ENCODE results near the gene HBEGF. TPM values are rescaled to one million over a fixed set of nuclear protein-coding genes. Genes with fewer than 3 reads are reported as not detected.

The HBEGF gene
- total and polyA plus RNA-seq, 10 donors, result 1.2 to 16.2 (median 6.9) TPM

DNA sequence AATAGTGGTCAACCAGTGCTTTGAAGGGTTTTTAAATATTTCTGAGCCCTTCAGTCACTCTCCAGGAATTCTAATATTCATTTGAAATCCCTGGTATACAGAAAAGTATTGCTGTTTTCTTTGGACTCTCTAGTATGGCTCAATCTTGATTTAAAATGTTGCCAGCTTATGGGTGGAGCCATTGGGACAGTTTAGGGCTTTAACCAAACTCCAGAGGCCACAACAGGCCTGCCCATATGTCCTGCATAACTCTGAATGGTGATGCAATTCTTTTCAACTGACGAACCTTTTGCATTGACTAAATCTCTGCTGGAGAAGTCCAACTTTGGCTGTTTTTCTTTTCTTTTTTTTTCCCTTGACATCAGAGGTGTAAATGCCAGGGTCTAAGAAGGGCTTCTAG, 44.9 kb upstream of the HBEGF start:
- no peak for DNase-seq
- peaks cover 0 to 15% (median 3%) of the 10 kb centered on the region in 6 donors for H3K36me3 ChIP-seq
- H3K27me3 ChIP-seq (replicated peaks in 1 of 7), result no peaks in the 10 kb centered on the region
- H3K9me3 ChIP-seq, result no peaks in the 10 kb centered on the region
- TF ChIP-seq POLR2AphosphoS5 (IDR thresholded peaks at IDR 0.05) (no peak), POLR2A (IDR thresholded peaks at IDR 0.05) (no peak)
- TF ChIP-seq, protein P1, sequence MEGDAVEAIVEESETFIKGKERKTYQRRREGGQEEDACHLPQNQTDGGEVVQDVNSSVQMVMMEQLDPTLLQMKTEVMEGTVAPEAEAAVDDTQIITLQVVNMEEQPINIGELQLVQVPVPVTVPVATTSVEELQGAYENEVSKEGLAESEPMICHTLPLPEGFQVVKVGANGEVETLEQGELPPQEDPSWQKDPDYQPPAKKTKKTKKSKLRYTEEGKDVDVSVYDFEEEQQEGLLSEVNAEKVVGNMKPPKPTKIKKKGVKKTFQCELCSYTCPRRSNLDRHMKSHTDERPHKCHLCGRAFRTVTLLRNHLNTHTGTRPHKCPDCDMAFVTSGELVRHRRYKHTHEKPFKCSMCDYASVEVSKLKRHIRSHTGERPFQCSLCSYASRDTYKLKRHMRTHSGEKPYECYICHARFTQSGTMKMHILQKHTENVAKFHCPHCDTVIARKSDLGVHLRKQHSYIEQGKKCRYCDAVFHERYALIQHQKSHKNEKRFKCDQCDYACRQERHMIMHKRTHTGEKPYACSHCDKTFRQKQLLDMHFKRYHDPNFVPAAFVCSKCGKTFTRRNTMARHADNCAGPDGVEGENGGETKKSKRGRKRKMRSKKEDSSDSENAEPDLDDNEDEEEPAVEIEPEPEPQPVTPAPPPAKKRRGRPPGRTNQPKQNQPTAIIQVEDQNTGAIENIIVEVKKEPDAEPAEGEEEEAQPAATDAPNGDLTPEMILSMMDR (IDR thresholded peaks at IDR 0.05 in 8 of 11, conservative IDR thresholded peaks at IDR 0.05 in 3 of 11), result no peak
- H3K4me1 ChIP-seq, result no peaks in the 10 kb centered on the region
- no peak overlapping the region for H3K4me3 ChIP-seq
- intact Hi-C loops (cut with DNase I; ENCODE audit: low total_unique reads), result no loop called here
- no peak overlapping the region for H3K27ac ChIP-seq
- 50 to 92% (median 75%) methylated on average over 1 of the region's 1 CpG for WGBS, 5 donors

DNA sequence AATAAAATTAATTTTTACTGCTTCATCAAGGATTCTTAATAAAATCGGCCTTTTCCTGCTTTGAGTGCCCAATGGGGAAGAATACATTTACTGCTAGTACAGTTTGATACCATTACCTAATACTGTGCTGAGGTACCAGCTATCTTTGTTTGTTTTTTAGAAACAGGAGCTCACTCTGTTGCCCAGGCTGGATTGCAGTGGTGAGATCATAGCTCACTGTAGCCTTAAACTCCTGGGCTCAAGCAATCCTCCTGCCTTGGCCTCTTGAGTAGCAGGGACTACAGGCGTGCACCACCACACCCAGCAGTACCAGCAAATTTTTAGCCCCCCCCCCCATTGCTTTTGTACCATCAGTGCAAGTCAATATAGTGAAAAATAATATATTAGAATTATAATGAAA, 41.6 kb upstream of the HBEGF start:
- WGBS, 5 donors, result 90 to 97% (median 93%) methylated on average over 2 of the region's 2 CpGs
- no peaks in the 10 kb centered on the region for H3K9me3 ChIP-seq
- peaks cover 0 to 8% (median under 1%) of the 10 kb centered on the region in 6 donors for H3K36me3 ChIP-seq
- H3K4me3 ChIP-seq, result no peak overlapping the region
- no peaks in the 10 kb centered on the region for H3K27me3 ChIP-seq (replicated peaks in 1 of 7)
- intact Hi-C loops (cut with DNase I; ENCODE audit: low total_unique reads), result no loop called here
- no peak for DNase-seq
- TF ChIP-seq, protein P1 (IDR thresholded peaks at IDR 0.05 in 8 of 11, conservative IDR thresholded peaks at IDR 0.05 in 3 of 11), result no peak
- TF ChIP-seq POLR2AphosphoS5 (IDR thresholded peaks at IDR 0.05), result no peak
- TF ChIP-seq POLR2A (IDR thresholded peaks at IDR 0.05), result no peak
- H3K27ac ChIP-seq, result no peak overlapping the region
- H3K4me1 ChIP-seq, result peaks cover 0 to 8% (median 3%) of the 10 kb centered on the region in 6 donors

DNA sequence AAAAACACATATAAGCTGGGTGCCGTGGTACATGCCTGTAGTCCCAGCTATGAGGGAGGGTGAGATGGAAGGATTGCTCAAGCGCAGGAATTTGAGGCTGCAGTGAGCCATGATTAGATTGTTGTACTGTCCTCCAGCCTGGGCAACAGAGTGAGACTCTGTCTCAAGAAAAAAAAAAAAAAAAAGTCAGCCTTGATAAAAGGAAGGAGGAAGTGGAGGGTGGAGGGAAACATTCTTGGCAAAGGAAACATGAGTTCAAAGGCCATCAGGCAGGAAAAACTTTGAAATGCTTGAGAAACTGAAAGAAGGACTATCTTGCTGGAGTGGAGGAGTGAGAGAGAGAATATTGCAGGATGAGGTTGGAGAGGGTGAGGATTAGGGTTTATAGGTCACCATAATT, 36.9 kb upstream of the HBEGF start:
- Histone ChIP-seq H3K36me3 (no peaks in the 10 kb centered on the region), H3K9me3 (peaks cover 0 to 4% (median 0%) of the 10 kb centered on the region in 8 donors), H3K4me3 (no peak overlapping the region), H3K4me1 (peaks cover 0 to 13% (median 4%) of the 10 kb centered on the region in 6 donors), H3K27me3 (replicated peaks in 1 of 7) (no peaks in the 10 kb centered on the region), H3K27ac (peak overlapping the region in 1 of 8 donors; percentile 1)
- DNase-seq, result no peak
- WGBS, 5 donors, result 70 to 85% (median 72%) methylated on average over 2 of the region's 2 CpGs
- TF ChIP-seq POLR2A (IDR thresholded peaks at IDR 0.05), result no peak
- TF ChIP-seq, protein P1 (IDR thresholded peaks at IDR 0.05 in 8 of 11, conservative IDR thresholded peaks at IDR 0.05 in 3 of 11), result no peak
- no peak for TF ChIP-seq POLR2AphosphoS5 (IDR thresholded peaks at IDR 0.05)
- intact Hi-C loops (cut with DNase I; ENCODE audit: low total_unique reads), result no loop called here

DNA sequence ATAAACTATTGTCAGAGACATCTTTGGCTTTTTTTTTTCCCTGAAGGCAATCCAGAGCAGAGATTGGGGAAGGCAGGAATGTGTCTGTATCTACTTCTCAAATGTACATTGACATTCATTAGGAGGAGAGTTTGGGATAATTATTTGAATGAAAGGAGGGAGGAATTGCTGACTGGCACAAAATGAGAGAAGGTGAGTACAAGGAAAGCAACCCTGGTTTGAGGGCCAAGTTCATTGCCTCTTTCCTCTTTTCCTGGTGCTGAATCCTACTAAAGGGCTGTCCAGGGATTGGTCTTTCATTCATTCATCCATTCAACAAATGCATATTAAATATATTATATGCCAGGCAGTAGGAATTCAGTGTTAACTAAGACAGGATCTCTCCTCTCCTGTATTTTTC, 36.5 kb upstream of the HBEGF start:
- no peak for DNase-seq
- Histone ChIP-seq H3K27me3 (replicated peaks in 1 of 7) (no peaks in the 10 kb centered on the region), H3K27ac (peak overlapping the region in 1 of 8 donors; percentile 1), H3K4me3 (no peak overlapping the region), H3K4me1 (peaks cover 0 to 13% (median 4%) of the 10 kb centered on the region in 6 donors), H3K36me3 (no peaks in the 10 kb centered on the region), H3K9me3 (peaks cover 0 to 4% (median 0%) of the 10 kb centered on the region in 8 donors)
- no peak for TF ChIP-seq POLR2A (IDR thresholded peaks at IDR 0.05)
- TF ChIP-seq, protein P1 (IDR thresholded peaks at IDR 0.05 in 8 of 11, conservative IDR thresholded peaks at IDR 0.05 in 3 of 11), result no peak
- no peak for TF ChIP-seq POLR2AphosphoS5 (IDR thresholded peaks at IDR 0.05)
- intact Hi-C loops (cut with DNase I; ENCODE audit: low total_unique reads), result no loop called here
